Measurements from ENCODE around the gene OPRD1. TPM values are rescaled to one million over a fixed set of nuclear protein-coding genes. Genes with fewer than 3 reads are reported as not detected.

Gene OPRD1
- total RNA-seq, 1 donor from 2014 or later = not detected

DNA sequence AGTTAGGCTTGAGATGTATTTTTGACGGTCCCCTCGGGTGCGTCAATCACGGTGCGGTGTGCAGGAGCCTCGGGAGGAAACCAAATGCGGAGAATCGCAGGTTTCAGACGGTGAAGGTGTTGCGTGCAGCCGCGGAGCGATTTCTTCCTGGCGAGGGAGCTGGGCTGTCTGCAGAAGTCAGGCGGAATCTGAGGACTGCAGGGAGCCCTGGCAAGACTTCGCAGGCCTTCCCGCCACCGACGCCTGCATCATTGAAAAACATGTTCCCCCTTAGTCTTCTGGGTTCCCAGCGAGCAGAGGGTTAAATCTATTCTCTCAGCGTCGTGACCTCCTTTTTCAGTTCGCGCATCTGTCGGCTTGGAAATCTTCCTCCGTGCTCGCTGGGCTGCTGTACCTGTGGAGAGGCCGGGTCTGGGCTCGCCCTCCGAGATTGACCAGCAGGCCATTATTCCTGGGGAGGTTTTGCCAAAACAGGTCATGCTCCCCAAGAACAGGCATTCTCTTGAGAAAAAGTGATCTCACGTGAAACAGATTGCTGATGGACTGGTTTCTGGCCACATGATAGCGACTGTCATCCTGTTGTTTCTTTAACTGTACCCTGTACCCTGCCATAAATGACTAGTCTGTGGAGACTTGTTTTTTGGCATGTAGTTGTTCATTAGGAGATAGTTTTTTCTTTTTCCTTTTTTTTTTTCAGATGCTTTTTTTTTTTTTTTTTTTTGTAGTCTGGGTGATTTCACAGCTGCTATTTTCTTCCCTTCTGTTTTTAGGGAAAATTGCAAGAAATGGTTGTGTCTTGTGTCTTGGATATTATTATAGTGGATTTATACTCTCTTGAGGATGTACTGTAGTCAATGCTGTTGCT, 103.3 kb downstream of the OPRD1 start:
- intact Hi-C loops (cut with micrococcal nuclease) = no loop called here
- Histone ChIP-seq H3K4me1 (peaks cover 26% of the 10 kb centered on the region), H3K9me3 (replicated peaks) (no peaks in the 10 kb centered on the region), H3K4me3 (peak overlapping the region; percentile 84), H3K36me3 (no peaks in the 10 kb centered on the region), H3K27ac (replicated peaks) (peak overlapping the region; percentile 46), H3K27me3 (ENCODE audit: low read depth) (no peaks in the 10 kb centered on the region)
- no peak for DNase-seq
- no peak for TF ChIP-seq CTCF (IDR thresholded peaks at IDR 0.05; ENCODE audit: borderline replicate concordance)

DNA sequence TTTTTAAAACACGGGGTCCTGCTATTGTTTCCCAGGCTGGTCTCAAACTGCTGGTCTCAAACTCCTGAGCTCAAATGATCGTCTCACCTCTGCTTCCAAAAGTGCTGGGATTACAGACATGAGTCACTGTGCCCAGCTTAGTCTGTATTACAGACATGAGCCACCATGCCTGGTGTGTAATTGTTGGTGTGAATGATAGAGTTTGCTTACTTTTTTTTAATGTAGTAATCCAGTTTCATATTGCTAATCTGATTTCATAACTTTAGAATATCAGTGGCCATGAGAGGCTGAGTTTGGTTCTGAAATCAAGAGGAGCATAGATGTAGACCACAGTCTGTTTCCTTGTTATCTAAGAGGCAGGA, 105.8 kb downstream of the OPRD1 start:
- Histone ChIP-seq H3K9me3 (replicated peaks) (no peaks in the 10 kb centered on the region), H3K36me3 (no peaks in the 10 kb centered on the region), H3K27me3 (ENCODE audit: low read depth) (no peaks in the 10 kb centered on the region), H3K4me3 (no peak overlapping the region), H3K27ac (replicated peaks) (no peak overlapping the region), H3K4me1 (peaks cover 27% of the 10 kb centered on the region)
- intact Hi-C loops (cut with micrococcal nuclease) = no loop called here
- DNase-seq = no peak
- TF ChIP-seq CTCF (IDR thresholded peaks at IDR 0.05; ENCODE audit: borderline replicate concordance) = no peak

Other genes starting within 250 kb of the OPRD1 start
- 1.2 TPM for gene RAB42, start 219.9 kb upstream of the OPRD1 start, total RNA-seq
- 28.2 TPM for gene TAF12, start 169.1 kb upstream of the OPRD1 start, total RNA-seq
- not detected for gene RNU11, start 163.6 kb upstream of the OPRD1 start, total RNA-seq
- 6.2 TPM for gene GMEB1, start 143.4 kb upstream of the OPRD1 start, total RNA-seq
- 32.1 TPM for gene YTHDF2, start 75.2 kb upstream of the OPRD1 start, total RNA-seq
- 23.4 TPM for gene EPB41, start 102.4 kb downstream of the OPRD1 start, total RNA-seq